Heart left ventricle (tissue), 16 donors: ENCODE measurements around the gene LAPTM4A. TPM values are rescaled to one million over a fixed set of nuclear protein-coding genes. Genes with fewer than 3 reads are reported as not detected.
A peak's percentile ranks its signal among the peaks of the same experiment; 100 is the strongest.

Experiments used
- ATAC-seq, 4 donors: fragments of 200-7000 bp; cut with Tn5 transposase; one replicate each; pipeline ENCODE4 v1.9.1; 2020 to 2022; ENCODE audit warnings: moderate library complexity in 4 of 4, mild to moderate bottlenecking in 3 of 4, moderate number of reproducible peaks in 1 of 4
- DNase-seq, 5 donors: peaks; one replicate each; pipeline ENCODE4 v3.0.0-alpha.2; 2020
- H3K27ac ChIP-seq, 12 donors: fragments of 200-600 bp; sonication (generic) in 4 of 12; one replicate each; pipeline versions ENCODE4 v1.5.0 to v1.8.0; 2016 to 2022; ENCODE audit warnings: mild to moderate bottlenecking in 2 of 12
- H3K27me3 ChIP-seq, 9 donors: fragments of 200-600 bp; sonication (generic) in 2 of 9; one replicate each; pipeline versions ENCODE4 v1.5.1 to v1.8.0; 2016 to 2022; ENCODE audit warnings: mild to moderate bottlenecking in 3 of 9
- H3K36me3 ChIP-seq, 9 donors: fragments of 200-600 bp; sonication (generic) in 2 of 9; one replicate each; pipeline versions ENCODE4 v1.5.0 to v1.8.0; 2018 to 2022; ENCODE audit warnings: mild to moderate bottlenecking in 2 of 9
- H3K4me1 ChIP-seq, 12 donors: fragments of 200-600 bp; sonication (generic) in 4 of 12; one replicate each; pipeline versions ENCODE4 v1.5.0 to v1.8.0; 2016 to 2022; ENCODE audit warnings: mild to moderate bottlenecking in 3 of 12
- H3K4me3 ChIP-seq, 12 donors: fragments of 200-600 bp; sonication (generic) in 4 of 12; one replicate each; pipeline versions ENCODE4 v1.5.0 to v1.8.0; 2017 to 2022; ENCODE audit warnings: mild to moderate bottlenecking in 9 of 12, moderate library complexity in 4 of 12
- H3K9me3 ChIP-seq, 12 donors: fragments of 200-600 bp; sonication (generic) in 4 of 12; one replicate each; pipeline versions ENCODE4 v1.5.0 to v1.8.0; 2016 to 2022; ENCODE audit warnings: mild to moderate bottlenecking in 1 of 12
- CTCF ChIP-seq, 12 donors: fragments of 200-600 bp; sonication (generic) in 4 of 12; IDR thresholded peaks; one replicate each; pipeline versions ENCODE4 v1.5.0 to v1.8.0; 2018 to 2022; ENCODE audit warnings: antibody characterized with exemption in 12 of 12, mild to moderate bottlenecking in 5 of 12
- POLR2A ChIP-seq, 2 donors: fragments of 450-650 bp; IDR thresholded peaks; one replicate each; pipeline ENCODE4 v1.6.1; 2017; ENCODE audit warnings: antibody characterized with exemption in 2 of 2, mild to moderate bottlenecking in 2 of 2, moderate library complexity in 2 of 2
- WGBS, 4 donors: extraction: QIAGEN DNeasy Blood & Tissue Kit in 2 of 4; methylation state at CpG; one replicate each; pipeline versions ENCODE4 v1.1.5 to v1.1.7; 2013 to 2018; 5-methylcytosine and 5-hydroxymethylcytosine counted together
- intact Hi-C, 10 donors: fragments of 100-400 bp; cut with DNase I; formaldehyde crosslinking; loops; one replicate each; pipeline versions ENCODE4 v1.11.1 to v1.14.2; 2022
- polyA plus RNA-seq, 2 donors: library from polyadenylated mRNA; stranded (reverse); fragments of 200-250 nt; gene quantifications; one replicate each; pipeline ENCODE4 v1.2.3, GENCODE V29; 2013
- total RNA-seq, 9 donors: library from RNA; depleted of rRNA in 2 of 9; stranded (reverse); fragments of >200 nt in 2 of 9; fragmentation: NEBNext Ultra II Directional in 3 of 9; extraction: Animal tissue kit (Norgen Biotek cat#: 25700) in 3 of 9; gene quantifications; one replicate each; pipeline versions ENCODE4 v1.1.0 to v1.2.4, GENCODE V29; 2016 to 2023
- donor health status: ischemic (EF 13 %, LVEDD 7.1; RV severe dilation, severe dysfunction).
- donor health status: healthy with polysubstance abuse.
- donor health status: DM: no; HTN: yes; CAD: no.
- donor health status: DM: no; HTN: no; CAD: no.
- donor health status: ischemic (EF 25% LVEDD 6.9; RV normal size, moderate dysfunction).
- donor health status: ischemic (EF 25% LVEDD 5.7; RV mildly dilated, moderate dysfunction).
- donor health status: healthy.
- donor health status: DM: yes; HTN: yes; CAD: no.
- donor health status: ischemic (EF 35%, LVEDD 5.7; RV mildly dilated, moderate dysfunction).
- donor health status: nonischemic (EF 11% LVEDD 7.7; RV severe dilation, severe dysfunction).
- donor health status: DM: yes; HTN: yes; CAD: no.
- donor health status: PGD.
- donor health status: ischemic (EF 29% LVEDD 5.4; RV normal size, mild dysfunction).
- donor health status: nonischemic (EF 23%, LVEDD 6.1; RV moderate dilation, normal function).

LAPTM4A gene
- total and polyA plus RNA-seq, 11 donors = 107 to 241 (median 177) TPM

- WGBS, 4 donors = 73 to 77% (median 75%) methylated on average over 8 of the region's 8 CpGs
- Histone ChIP-seq H3K4me3 (no peak overlapping the region), H3K27ac (no peak overlapping the region), H3K9me3 (no peaks in the 10 kb centered on the region), H3K27me3 (no peaks in the 10 kb centered on the region), H3K4me1 (peaks cover 8 to 70% (median 46%) of the 10 kb centered on the region in 12 donors), H3K36me3 (peaks cover 0 to 60% (median 53%) of the 10 kb centered on the region in 9 donors)
- no peak for TF ChIP-seq CTCF (IDR thresholded peaks at IDR 0.05)
- TF ChIP-seq POLR2A (IDR thresholded peaks at IDR 0.05) = no peak
- DNase-seq = no peak
- intact Hi-C loops = no loop called here
- no peak for ATAC-seq
Observed at GRCh38 chr2:20040489-20041172, 10.8 kb downstream of the LAPTM4A start.

- Histone ChIP-seq H3K9me3 (no peaks in the 10 kb centered on the region), H3K36me3 (peaks cover 0 to 86% (median 82%) of the 10 kb centered on the region in 9 donors), H3K4me1 (peaks cover 5 to 68% (median 36%) of the 10 kb centered on the region in 12 donors), H3K27me3 (no peaks in the 10 kb centered on the region), H3K27ac (no peak overlapping the region), H3K4me3 (no peak overlapping the region)
- no peak for DNase-seq
- intact Hi-C loops = no loop called here
- TF ChIP-seq CTCF (IDR thresholded peaks at IDR 0.05) (no peak), POLR2A (IDR thresholded peaks at IDR 0.05) (no peak)
- no peak for ATAC-seq
- WGBS, 4 donors = 69 to 79% (median 75%) methylated on average over 2 of the region's 2 CpGs
Observed at GRCh38 chr2:20037660-20038059, 13.8 kb downstream of the LAPTM4A start.

GRCh38 chr2:20035955-20036666 lies 15.3 kb downstream of the LAPTM4A start:
- 41 to 64% (median 50%) methylated on average over 4 of the region's 4 CpGs for WGBS, 4 donors
- Histone ChIP-seq H3K27me3 (no peaks in the 10 kb centered on the region), H3K4me3 (no peak overlapping the region), H3K27ac (peak overlapping the region in 8 of 12 donors; percentile 8 to 62 (median 27)), H3K9me3 (no peaks in the 10 kb centered on the region), H3K4me1 (peaks cover 0 to 53% (median 27%) of the 10 kb centered on the region in 12 donors), H3K36me3 (peaks cover 0 to 100% (median 97%) of the 10 kb centered on the region in 9 donors)
- no peak for DNase-seq
- TF ChIP-seq POLR2A (IDR thresholded peaks at IDR 0.05) (no peak), CTCF (IDR thresholded peaks at IDR 0.05) (no peak)
- no peak for ATAC-seq
- intact Hi-C loops = no loop called here

GRCh38 chr2:20034821-20035220 lies 16.6 kb downstream of the LAPTM4A start:
- intact Hi-C loops = loop anchor here in 1 of 10 donors (5.0 kb wide), 1 partner anchor 37 kb away; no protein-coding TSS in a partner anchor
- Histone ChIP-seq H3K4me3 (no peak overlapping the region), H3K36me3 (peaks cover 0 to 100% (median 99%) of the 10 kb centered on the region in 9 donors), H3K9me3 (peaks cover 0 to 6% (median 0%) of the 10 kb centered on the region in 12 donors), H3K27me3 (no peaks in the 10 kb centered on the region), H3K4me1 (peaks cover 0 to 45% (median 23%) of the 10 kb centered on the region in 12 donors), H3K27ac (peak overlapping the region in 10 of 12 donors; percentile 17 to 63 (median 49))
- WGBS, 4 donors = 46 to 50% (median 48%) methylated on average over 2 of the region's 2 CpGs
- TF ChIP-seq POLR2A (IDR thresholded peaks at IDR 0.05) = no peak
- ATAC-seq (no peak), DNase-seq (no peak)
